ENCODE results near the gene UNC119.

- no peak for TF ChIP-seq POLR2A (IDR thresholded peaks at IDR 0.05)
- TF ChIP-seq CTCF (IDR thresholded peaks at IDR 0.05) = no peak
These were observed 45.4 kb upstream of the UNC119 start for GRCh38 chr17:28597606-28598383.

Measured in body of pancreas (tissue), 4 donors.